SK-N-MC (cell line): Measurements from ENCODE around the gene ARHGAP32.

Source experiments
- EZH2 ChIP-seq: fragments of 200-600 bp; sonication (generic); IDR thresholded peaks from one replicate; pipeline ENCODE4 v1.6.1; 2017; ENCODE audit warnings: antibody characterized with exemption
- FOXP2 ChIP-seq: optimal IDR thresholded peaks from 2 replicates; pipeline ENCODE3; 2011; ENCODE audit warnings: mild to moderate bottlenecking, moderate library complexity; ENCODE audit not compliant: insufficient read depth; ENCODE audit errors: extremely low read length, control extremely low read depth
- POLR2AphosphoS5 ChIP-seq: IDR thresholded peaks from 2 replicates; pipeline ENCODE4 v1.6.1; 2012; ENCODE audit warnings: mild to moderate bottlenecking, low read depth, low read length, borderline replicate concordance

DNA sequence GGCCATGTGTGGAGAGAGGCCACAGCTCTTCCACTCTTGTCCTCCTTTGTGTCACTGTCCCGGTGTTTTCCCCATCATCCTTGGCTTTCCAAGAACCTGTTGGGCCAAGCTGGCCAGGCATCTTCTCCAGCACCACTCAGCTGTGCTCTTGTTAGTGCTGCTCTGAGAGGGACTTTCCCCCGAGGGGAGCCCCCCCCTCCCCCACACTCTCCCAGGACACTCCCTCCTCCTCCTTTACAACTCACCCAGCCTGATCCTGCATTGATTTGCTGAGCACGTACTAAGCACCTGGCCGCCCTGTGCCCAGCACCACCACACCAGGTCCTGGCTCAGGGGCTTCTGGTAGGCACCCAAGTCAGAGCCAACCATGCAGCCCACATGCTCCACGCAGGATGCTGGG is 262.7 kb downstream of the ARHGAP32 start:
- TF ChIP-seq EZH2 (no peak), POLR2AphosphoS5 (no peak), FOXP2 (no peak)
